NCI-H1048 (cell line): Measurements from ENCODE around the gene ARL13B.
"Not testable (repeated sequence)": the region's sequence is repeated elsewhere in the genome, so short reads cannot be mapped to it uniquely, and the experiment has no call there.

Experiments
- DNase-seq: peaks from one replicate; lab custom pipeline; 2025; lab: John Stamatoyannopoulos, UW

The ARL13B gene

GRCh38 chr3:94062513-94063404 lies 82.8 kb downstream of the ARL13B start, which contains the start of the genes DHFR2 and NSUN3:
TSS of gene DHFR2 (minus strand) at chr3:94062916. CDS start at chr3:94061511, 1,405 bp downstream.
TSS of gene NSUN3 (plus strand) at chr3:94063061. CDS start at chr3:94063127, 66 bp downstream.
- DNase-seq = peak; percentile 75

- no peak for DNase-seq
Measured at GRCh38 chr3:94063496-94064119, 83.7 kb downstream of the ARL13B start.

- DNase-seq = no peak
Measured at GRCh38 chr3:94064243-94064860, 84.4 kb downstream of the ARL13B start.

GRCh38 chr3:94065122-94065521 lies 85.2 kb downstream of the ARL13B start:
- DNase-seq = no peak

DNA sequence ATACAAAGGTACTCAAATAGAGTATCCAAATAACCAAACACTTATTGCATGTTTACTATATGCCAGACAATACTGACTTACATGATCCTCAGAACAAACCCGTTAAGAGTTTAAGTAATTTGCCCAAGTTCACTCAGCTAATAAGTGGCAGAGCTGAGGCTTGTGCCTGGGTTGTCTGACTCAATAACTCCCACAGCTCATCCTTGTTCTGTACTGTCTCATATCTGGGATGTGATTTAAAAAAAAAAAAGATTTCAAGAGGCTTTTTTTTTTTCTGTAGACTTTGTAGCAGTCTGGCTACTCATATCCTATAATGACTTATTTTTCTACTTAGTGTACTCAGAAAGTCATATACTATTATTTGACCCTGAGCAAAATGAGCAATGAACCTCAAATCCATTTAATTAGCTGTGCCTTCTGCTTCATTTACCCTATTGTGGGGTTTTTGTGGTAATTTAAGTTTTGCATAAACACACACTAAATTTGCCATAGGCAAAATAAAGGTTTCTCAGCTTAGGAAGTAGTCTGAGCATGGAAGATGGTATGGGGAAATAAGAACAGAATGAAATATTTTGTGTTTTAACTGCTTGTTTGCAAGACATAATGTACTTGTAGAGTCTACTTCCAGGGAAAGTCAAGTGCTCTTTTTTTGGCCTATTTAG lies 86.0 kb downstream of the ARL13B start:
- DNase-seq = no peak

DNA sequence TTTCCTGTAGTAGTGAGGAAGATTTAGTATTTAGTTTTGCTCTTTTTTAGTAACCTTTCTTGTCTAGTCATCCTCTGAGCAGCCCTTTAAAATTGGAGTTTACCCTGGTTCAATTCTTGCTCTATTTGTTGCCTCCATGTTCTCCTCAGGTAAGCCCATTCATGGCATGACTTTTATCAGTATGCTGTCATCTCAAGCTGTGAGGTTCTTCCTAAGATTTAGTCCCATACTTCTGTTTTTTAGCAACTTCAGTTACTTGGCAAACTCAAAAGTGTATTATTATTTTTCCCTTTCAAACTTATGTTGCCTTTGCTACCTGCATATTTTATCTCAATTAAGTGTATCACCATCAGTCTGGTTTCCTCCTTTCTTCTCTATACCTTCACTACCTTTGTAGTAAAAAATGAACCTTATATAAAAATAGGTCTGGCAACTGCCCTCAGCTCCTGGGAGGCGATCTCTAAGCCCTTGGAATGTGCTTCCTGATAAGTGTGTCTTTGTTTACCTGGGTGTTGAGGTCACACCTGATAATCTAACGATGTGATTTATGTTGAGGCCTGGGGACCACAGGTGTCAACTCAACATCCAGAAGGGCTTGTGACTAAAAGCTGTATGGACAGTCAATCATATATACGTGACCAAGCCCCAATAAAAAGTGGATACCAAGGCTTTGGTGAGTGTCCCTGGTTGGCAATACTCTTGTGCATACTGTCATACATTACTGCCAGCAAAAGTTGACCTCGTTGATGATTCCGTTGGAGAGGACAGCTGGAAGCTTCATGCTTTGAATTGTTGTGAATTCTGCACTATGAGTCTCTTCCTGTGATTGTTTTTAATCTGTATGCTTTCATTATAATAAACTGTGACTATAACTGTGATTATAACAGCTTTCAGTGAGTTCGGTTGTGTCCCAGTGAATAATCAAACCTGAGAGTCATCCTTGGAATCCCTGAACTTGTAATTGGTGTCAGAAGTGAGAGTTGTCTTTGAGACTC lies 86.8 kb downstream of the ARL13B start:
- no peak for DNase-seq

GRCh38 chr3:94069194-94069813 lies 89.3 kb downstream of the ARL13B start:
- DNase-seq = peak; percentile 28

GRCh38 chr3:94070341-94070911 lies 90.5 kb downstream of the ARL13B start:
- DNase-seq = no peak

- no peak for DNase-seq
Measured at GRCh38 chr3:94071713-94072284, 91.8 kb downstream of the ARL13B start.

- no peak for DNase-seq
Measured at GRCh38 chr3:94076055-94076454, 96.1 kb downstream of the ARL13B start.

- DNase-seq = not testable (repeated sequence)
Measured at GRCh38 chr3:94080552-94080951, 100.6 kb downstream of the ARL13B start.

GRCh38 chr3:94081884-94082283 lies 101.9 kb downstream of the ARL13B start:
- no peak for DNase-seq

DNA sequence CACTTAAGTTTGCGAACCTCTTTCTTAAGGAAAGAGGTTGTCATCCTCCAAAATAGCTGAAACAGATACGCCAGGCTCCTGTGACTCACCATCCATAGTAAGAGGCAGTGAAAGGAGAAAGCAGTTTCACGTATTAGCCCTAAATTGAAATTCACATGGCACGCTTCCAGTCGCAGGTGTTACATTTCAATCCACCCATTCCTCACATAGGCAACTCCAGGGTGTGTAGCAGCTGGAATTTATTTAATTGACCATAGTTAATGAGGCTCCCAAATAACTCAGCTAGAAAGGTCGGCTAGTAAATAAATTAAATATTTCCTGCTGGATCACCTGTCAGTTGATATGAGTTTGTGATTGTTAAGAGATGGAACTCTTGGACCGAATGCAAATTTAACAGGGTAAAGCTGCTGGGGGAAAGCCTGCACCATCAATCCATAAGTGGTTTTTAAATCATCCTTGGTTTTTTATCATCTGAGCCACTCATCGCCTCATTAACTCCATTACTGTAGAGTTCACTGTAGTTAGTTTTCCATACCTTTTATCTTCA lies 102.5 kb downstream of the ARL13B start:
- no peak for DNase-seq

DNA sequence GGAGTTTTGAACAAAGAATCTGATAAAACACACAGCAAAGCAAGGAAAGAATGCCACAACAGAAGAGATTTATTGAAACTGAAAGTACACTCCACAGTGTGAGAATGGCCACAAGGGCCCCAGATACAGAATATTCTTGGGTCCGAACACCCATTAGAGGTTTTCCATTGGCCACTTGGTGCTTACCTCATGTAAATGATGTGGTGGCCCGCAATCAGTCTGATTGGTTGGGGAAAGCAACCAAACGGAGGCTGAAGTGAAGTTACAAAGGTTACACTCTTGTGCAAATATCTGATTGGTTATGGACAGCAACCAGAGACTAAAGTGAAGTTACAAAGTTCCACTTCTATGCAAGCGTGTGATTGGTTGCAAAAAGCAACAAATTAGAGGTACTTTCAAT lies 103.3 kb downstream of the ARL13B start:
- DNase-seq = no peak

DNA sequence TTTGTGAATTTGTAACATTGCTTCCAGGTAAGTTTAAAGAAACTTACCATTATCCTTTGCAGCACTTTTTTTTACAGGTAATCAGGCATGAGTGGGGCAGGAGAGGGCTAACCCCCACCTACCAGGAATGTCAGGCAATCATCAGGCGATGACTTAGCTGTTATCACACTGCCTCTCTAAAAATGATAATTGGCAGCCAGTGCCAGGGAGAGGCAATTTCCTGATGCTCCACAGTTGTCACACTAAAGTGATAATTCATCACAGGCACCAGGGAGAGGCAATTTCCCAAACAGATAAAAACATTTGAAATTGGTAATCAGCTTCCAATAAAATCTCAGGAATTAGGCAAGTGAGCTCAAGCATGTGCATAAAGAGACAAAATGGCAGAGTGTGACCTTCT lies 109.2 kb downstream of the ARL13B start:
- DNase-seq = no peak

GRCh38 chr3:94092086-94092485 lies 112.1 kb downstream of the ARL13B start:
- DNase-seq = no peak

DNA sequence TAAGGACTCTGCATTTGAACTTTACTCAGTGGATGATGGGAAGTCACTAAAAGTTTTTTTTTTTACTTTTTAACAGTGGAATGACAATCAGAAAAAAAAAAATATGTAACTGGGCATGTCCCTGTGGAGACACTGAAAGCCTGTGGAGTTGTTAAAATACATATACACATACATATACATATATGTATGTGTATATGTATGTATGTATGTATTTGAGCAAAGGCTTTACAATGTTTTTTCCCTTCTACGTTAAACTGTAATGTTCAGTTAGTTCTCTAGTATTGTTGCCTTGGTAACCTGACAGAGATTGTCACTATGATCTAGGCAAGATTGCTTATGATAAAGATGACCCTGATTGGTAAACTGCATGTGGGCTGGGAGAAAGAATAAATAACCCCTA lies 113.2 kb downstream of the ARL13B start:
- no peak for DNase-seq

DNA sequence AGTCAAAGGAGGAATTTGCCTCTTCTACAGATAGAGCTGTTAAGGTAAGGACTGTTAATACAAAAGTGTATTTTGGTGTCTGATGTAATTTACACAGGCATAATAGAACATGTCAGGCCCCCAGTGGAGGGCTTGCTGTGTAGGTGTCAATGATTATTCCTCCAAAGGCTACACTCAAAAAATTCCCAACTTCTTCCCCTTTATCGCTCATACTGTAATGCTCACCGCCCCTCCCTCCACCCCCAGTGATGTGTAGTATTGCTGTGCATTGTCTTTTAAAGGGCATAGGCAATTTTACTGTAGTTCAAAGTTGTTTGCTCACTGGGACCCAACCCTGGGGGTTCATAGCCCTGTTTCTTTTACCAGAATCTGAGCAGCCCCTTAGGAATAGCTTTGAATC lies 115.2 kb downstream of the ARL13B start:
- DNase-seq = no peak

DNA sequence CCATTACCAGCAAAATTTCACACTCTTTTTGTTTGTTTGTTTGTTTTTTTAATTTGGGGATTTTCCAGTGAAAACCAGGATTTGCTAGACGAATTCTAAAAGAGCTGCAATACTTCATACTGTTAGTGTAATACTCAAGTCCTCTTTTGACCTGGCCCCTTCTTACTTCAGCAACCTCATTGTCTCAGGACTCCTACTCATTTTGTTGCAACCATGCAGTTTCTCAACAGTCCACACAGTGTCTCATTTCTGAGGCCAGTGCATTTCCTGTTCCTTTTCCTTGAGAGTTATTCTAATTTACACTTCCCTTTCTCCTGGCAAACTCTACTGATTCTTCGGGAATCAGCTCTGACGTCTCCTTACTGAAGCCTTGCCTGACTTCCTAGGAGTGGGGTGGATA lies 118.5 kb downstream of the ARL13B start:
- DNase-seq = no peak

DNA sequence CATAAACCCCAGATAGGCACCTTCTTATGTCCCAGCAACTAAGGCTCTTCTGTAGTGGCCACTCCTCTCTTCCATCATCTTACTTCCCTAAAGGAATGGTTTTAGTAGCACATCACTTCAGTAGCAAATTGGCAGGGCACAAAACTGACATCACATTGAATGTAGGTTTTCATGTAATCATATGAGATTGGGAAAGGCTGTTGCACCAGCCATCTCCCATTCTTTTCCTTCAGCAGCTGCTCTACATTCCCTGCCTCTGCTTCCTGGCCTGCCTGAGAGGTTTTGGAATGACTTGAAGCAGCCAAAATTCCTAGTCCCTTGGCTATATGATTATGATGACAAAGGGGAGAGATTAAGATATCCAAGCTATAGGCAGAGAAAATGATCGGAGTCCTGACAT lies 119.4 kb downstream of the ARL13B start:
- DNase-seq = no peak
